CD4-positive, alpha-beta T cell treated with Interleukin-15 for 1 hour (primary cell): ENCODE results near the gene ARSG.
"Not testable (repeated sequence)": the region's sequence is repeated elsewhere in the genome, so short reads cannot be mapped to it uniquely, and the experiment has no call there.

ENCODE experiments used
- DNase-seq: peaks from one replicate; pipeline ENCODE4 v3.0.0-alpha.2; 2020

Gene ARSG

GRCh38 chr17:68281965-68282364 is 9.3 kb upstream of the ARSG start:
- DNase-seq = not testable (repeated sequence)

- peak; percentile 63 for DNase-seq
These were observed 2.9 kb upstream of the ARSG start for GRCh38 chr17:68288375-68288774.

- peak; percentile 58 for DNase-seq
These were observed 2.5 kb upstream of the ARSG start for GRCh38 chr17:68288804-68289203.

- no peak for DNase-seq
These were observed 1.8 kb upstream of the ARSG start for GRCh38 chr17:68289473-68289872.

GRCh38 chr17:68289936-68290267 is 1.4 kb upstream of the ARSG start:
- no peak for DNase-seq

- DNase-seq = peak; percentile 77
These were observed 884 bp upstream of the ARSG start for GRCh38 chr17:68290268-68290954.

- peak; percentile 96 for DNase-seq
These were observed 767 bp downstream of the ARSG start for GRCh38 chr17:68291836-68292688.

- no peak for DNase-seq
These were observed 1.4 kb downstream of the ARSG start for GRCh38 chr17:68292689-68293040.

- no peak for DNase-seq
These were observed 2.3 kb downstream of the ARSG start for GRCh38 chr17:68293490-68294195.

- no peak for DNase-seq
These were observed 2.9 kb downstream of the ARSG start for GRCh38 chr17:68294196-68294555.

- no peak for DNase-seq
These were observed 3.3 kb downstream of the ARSG start for GRCh38 chr17:68294617-68295016.

- DNase-seq = no peak
These were observed 3.8 kb downstream of the ARSG start for GRCh38 chr17:68295086-68295485.

- peak; percentile 63 for DNase-seq
These were observed 5.2 kb downstream of the ARSG start for GRCh38 chr17:68296217-68297191.

GRCh38 chr17:68297195-68297594 is 5.9 kb downstream of the ARSG start:
- DNase-seq = no peak

GRCh38 chr17:68298601-68299000 is 7.3 kb downstream of the ARSG start:
- no peak for DNase-seq

- DNase-seq = no peak
These were observed 8.5 kb downstream of the ARSG start for GRCh38 chr17:68299817-68300216.

GRCh38 chr17:68301438-68301959 is 10.2 kb downstream of the ARSG start:
- DNase-seq = no peak

- DNase-seq = no peak
These were observed 10.8 kb downstream of the ARSG start for GRCh38 chr17:68302066-68302564.

- DNase-seq = no peak
These were observed 11.4 kb downstream of the ARSG start for GRCh38 chr17:68302666-68303065.

GRCh38 chr17:68304706-68305105 is 13.4 kb downstream of the ARSG start:
- no peak for DNase-seq

GRCh38 chr17:68305142-68305541 is 13.8 kb downstream of the ARSG start:
- no peak for DNase-seq

- no peak for DNase-seq
These were observed 15.5 kb downstream of the ARSG start for GRCh38 chr17:68306819-68307218.
